KMS-11 (cell line): Measurements from ENCODE around the gene KLF11.

ENCODE experiments used
- H2AFZ ChIP-seq: fragments of 200-600 bp; sonication (generic); 2 replicates; pipeline ENCODE4 v1.6.1; 2016; ENCODE audit warnings: antibody characterized with exemption, mixed run types, low read depth
- H3K27ac ChIP-seq: fragments of 200-600 bp; sonication (generic); 2 replicates; pipeline ENCODE4 v1.6.1; 2016; ENCODE audit warnings: mild to moderate bottlenecking, mixed run types
- H3K27me3 ChIP-seq: fragments of 200-600 bp; sonication (generic); 2 replicates; pipeline ENCODE4 v1.6.1; 2017; ENCODE audit warnings: mild to moderate bottlenecking, low read depth, mixed run types, moderate library complexity; ENCODE audit not compliant: insufficient read depth
- H3K36me3 ChIP-seq: fragments of 200-600 bp; sonication (generic); 2 replicates; pipeline ENCODE4 v1.6.1; 2017; ENCODE audit warnings: mild to moderate bottlenecking, mixed run types; ENCODE audit not compliant: insufficient read depth
- H3K4me1 ChIP-seq: fragments of 200-600 bp; sonication (generic); 2 replicates; pipeline ENCODE4 v1.6.1; 2016; ENCODE audit warnings: mild to moderate bottlenecking, low read depth, mixed run types; ENCODE audit not compliant: poor library complexity, severe bottlenecking
- H3K4me2 ChIP-seq: fragments of 200-600 bp; sonication (generic); 2 replicates; pipeline ENCODE4 v1.7.0; 2016; ENCODE audit warnings: mild to moderate bottlenecking, mixed run types
- H3K4me3 ChIP-seq: fragments of 200-600 bp; sonication (generic); IDR thresholded peaks from 2 replicates; pipeline ENCODE4 v1.6.1; 2017; ENCODE audit warnings: low read depth, low read length, mixed read lengths; ENCODE audit not compliant: insufficient read depth
- H3K79me2 ChIP-seq: fragments of 200-600 bp; sonication (generic); 2 replicates; pipeline ENCODE4 v1.6.1; 2016; ENCODE audit warnings: low read depth, mixed run types; ENCODE audit not compliant: insufficient read depth
- H3K9ac ChIP-seq: fragments of 200-600 bp; sonication (generic); 2 replicates; pipeline ENCODE4 v1.6.1; 2016; ENCODE audit warnings: mild to moderate bottlenecking, mixed run types
- H4K20me1 ChIP-seq: fragments of 200-600 bp; sonication (generic); 2 replicates; pipeline ENCODE4 v1.6.1; 2016; ENCODE audit warnings: mild to moderate bottlenecking, mixed run types; ENCODE audit not compliant: insufficient read depth
- TF ChIP-seq, protein P1 (sequence below): fragments of 200-600 bp; sonication (generic); conservative IDR thresholded peaks from 2 replicates; pipeline ENCODE4 v1.6.1; 2017; ENCODE audit warnings: low read depth, mild to moderate bottlenecking, antibody characterized with exemption, low read length, moderate library complexity, mixed read lengths

KLF11 gene

DNA sequence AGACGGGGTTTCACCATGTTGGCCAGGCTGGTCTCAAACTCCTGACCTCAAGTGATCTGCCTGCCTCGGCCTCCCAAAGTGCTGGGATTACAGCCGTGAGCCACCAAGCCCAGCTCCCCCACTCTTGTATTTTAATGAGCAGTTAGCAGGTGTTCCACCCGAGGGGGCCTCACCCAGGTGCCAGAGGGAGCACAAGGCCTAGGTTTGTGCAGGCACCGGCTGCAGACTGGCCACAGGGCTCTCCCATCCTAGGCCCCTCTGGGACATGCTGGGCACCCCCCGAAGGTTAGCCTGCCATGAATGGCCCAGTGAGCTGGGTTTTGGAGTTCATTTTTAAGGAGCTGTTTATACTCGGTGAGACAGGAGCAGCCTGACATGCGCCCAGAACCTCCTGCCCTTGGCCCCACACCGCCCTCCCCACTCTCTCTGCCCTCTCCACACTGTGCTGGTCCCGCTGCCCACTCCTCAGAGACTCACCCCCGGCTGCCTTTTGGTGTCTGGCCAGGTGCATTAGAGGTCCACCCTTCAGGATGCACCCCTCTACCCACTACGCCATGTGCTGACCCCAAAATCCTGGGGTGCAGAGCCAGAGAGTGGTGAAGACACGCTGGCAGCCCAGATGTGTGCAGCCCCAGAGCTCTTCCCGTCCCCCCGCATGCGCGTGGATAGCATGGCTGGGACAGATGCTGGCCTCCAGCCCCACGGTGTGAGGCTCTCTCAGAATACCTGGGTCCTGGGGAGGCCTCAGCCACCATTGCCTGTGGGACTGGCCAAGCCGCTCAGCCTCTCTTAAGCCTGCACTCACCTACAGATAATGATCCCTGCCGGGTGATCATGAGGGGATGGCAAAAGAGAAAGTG is 11.2 kb upstream of the KLF11 start:
- Histone ChIP-seq H2AFZ (no peak overlapping the region), H3K4me2 (no peak overlapping the region), H3K79me2 (no peaks in the 10 kb centered on the region), H3K4me1 (peaks cover 20% of the 10 kb centered on the region), H3K27ac (no peak overlapping the region), H3K36me3 (no peaks in the 10 kb centered on the region), H3K9ac (no peak overlapping the region), H3K27me3 (no peaks in the 10 kb centered on the region), H3K4me3 (no peak overlapping the region), H4K20me1 (no peaks in the 10 kb centered on the region)
- TF ChIP-seq, protein P1, sequence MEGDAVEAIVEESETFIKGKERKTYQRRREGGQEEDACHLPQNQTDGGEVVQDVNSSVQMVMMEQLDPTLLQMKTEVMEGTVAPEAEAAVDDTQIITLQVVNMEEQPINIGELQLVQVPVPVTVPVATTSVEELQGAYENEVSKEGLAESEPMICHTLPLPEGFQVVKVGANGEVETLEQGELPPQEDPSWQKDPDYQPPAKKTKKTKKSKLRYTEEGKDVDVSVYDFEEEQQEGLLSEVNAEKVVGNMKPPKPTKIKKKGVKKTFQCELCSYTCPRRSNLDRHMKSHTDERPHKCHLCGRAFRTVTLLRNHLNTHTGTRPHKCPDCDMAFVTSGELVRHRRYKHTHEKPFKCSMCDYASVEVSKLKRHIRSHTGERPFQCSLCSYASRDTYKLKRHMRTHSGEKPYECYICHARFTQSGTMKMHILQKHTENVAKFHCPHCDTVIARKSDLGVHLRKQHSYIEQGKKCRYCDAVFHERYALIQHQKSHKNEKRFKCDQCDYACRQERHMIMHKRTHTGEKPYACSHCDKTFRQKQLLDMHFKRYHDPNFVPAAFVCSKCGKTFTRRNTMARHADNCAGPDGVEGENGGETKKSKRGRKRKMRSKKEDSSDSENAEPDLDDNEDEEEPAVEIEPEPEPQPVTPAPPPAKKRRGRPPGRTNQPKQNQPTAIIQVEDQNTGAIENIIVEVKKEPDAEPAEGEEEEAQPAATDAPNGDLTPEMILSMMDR, result no peak

DNA sequence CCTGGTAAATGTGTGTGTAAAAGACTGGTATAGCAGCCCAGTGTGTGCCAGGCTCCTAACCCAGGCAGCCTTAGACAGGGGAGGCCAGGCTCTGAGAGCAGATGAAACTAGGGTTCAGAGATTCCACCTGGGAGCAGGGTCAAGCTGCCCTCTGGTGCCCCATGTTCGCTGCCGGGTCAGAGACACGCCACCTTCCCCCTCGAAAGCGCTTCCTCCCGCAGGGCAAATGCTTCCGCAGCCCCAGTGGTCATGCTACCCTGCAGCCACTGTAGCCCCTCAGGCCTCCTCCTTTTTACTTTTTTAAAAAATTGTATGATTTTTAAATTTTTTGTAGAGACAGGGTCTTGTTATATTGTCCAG is 10.6 kb upstream of the KLF11 start:
- Histone ChIP-seq H3K4me3 (no peak overlapping the region), H4K20me1 (no peaks in the 10 kb centered on the region), H3K27ac (no peak overlapping the region), H3K27me3 (no peaks in the 10 kb centered on the region), H3K4me1 (peaks cover 23% of the 10 kb centered on the region), H3K36me3 (no peaks in the 10 kb centered on the region), H3K4me2 (no peak overlapping the region), H3K79me2 (no peaks in the 10 kb centered on the region), H3K9ac (no peak overlapping the region), H2AFZ (no peak overlapping the region)
- TF ChIP-seq, protein P1, result no peak

DNA sequence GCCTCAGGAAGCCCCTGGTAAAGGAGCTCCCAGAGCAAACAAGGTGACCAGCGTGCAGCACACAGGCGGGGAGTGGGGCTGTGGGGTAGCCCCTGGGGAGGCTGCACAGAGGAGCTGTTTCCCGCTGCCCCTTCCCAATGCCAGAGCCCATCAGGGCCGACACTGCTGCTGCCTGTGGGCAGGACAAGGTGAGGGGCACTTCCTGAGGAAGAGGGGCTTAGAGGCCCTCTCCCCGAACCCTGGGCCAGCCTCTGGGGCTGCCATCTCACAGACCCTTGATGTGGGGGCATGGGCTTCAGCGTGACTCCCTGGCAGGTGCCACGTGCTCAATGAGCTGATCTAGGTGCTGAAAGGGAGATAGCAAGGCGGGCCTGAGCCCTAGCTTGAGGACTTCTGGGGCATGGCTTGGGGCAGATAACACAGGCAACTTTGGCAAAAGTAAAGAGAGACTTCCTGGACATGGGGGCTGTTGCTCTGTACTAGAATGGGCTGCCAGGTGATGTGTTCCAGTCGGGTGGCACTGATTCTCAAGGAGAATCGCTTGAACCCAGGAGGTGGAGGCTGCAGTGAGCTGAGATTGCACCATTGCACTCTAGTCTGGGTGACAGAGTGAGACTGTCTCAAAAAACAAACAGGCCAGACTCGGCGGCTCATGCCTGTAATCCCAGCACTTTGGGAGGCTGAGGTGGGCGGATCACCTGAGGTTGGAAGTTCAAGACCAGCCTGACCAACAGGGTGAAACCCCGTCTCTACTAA is 9.9 kb upstream of the KLF11 start:
- Histone ChIP-seq H3K27me3 (no peaks in the 10 kb centered on the region), H2AFZ (no peak overlapping the region), H3K36me3 (no peaks in the 10 kb centered on the region), H3K4me1 (peaks cover 23% of the 10 kb centered on the region), H3K79me2 (no peaks in the 10 kb centered on the region), H3K4me3 (no peak overlapping the region), H4K20me1 (no peaks in the 10 kb centered on the region), H3K4me2 (no peak overlapping the region), H3K27ac (no peak overlapping the region), H3K9ac (no peak overlapping the region)
- TF ChIP-seq, protein P1, result no peak

GRCh38 chr2:10034333-10035052 is 8.9 kb upstream of the KLF11 start:
- Histone ChIP-seq H3K27ac (no peak overlapping the region), H2AFZ (no peak overlapping the region), H4K20me1 (no peaks in the 10 kb centered on the region), H3K9ac (no peak overlapping the region), H3K79me2 (no peaks in the 10 kb centered on the region), H3K27me3 (no peaks in the 10 kb centered on the region), H3K4me1 (peaks cover 23% of the 10 kb centered on the region), H3K36me3 (no peaks in the 10 kb centered on the region), H3K4me2 (no peak overlapping the region), H3K4me3 (no peak overlapping the region)
- TF ChIP-seq, protein P1, result no peak
